ENCODE results near the gene MTMR3.

DNA sequence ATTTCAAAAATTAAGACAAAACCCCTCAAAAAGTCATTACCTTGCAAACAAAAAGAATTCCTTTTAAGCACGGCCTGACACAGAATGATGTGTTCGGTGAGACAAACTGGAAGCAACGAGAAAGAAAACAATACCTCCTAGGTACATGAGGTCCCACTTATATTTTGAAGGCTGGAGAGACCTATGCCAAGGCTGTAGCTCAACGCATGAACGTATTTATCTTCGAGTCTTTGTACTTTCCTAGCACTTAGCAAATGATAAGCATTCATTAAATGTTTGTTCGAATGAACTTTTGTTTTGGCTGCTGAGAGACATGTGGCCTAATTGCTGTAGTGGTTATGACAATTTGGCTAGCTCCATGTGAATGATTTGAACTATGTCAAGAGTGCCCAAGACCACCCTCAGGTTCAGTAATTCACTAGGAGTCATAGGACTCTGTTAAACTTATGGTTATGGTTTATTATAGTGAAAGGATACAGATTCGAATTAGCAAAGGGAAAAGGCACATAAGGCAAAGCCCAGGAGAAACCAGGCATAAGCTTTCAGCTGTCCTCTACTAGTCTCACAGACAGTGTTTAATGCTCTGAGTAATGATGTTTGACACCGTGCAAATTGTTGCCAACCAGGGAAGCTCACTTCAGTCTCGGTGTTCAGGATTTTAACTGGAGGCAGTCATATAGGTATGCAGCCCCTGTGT, 171.2 kb downstream of the MTMR3 start:
- TF ChIP-seq POLR2A (IDR thresholded peaks at IDR 0.05; ENCODE audit: low read depth) (no peak), POLR2AphosphoS5 (IDR thresholded peaks at IDR 0.05) (no peak)
- TF ChIP-seq, protein P1, sequence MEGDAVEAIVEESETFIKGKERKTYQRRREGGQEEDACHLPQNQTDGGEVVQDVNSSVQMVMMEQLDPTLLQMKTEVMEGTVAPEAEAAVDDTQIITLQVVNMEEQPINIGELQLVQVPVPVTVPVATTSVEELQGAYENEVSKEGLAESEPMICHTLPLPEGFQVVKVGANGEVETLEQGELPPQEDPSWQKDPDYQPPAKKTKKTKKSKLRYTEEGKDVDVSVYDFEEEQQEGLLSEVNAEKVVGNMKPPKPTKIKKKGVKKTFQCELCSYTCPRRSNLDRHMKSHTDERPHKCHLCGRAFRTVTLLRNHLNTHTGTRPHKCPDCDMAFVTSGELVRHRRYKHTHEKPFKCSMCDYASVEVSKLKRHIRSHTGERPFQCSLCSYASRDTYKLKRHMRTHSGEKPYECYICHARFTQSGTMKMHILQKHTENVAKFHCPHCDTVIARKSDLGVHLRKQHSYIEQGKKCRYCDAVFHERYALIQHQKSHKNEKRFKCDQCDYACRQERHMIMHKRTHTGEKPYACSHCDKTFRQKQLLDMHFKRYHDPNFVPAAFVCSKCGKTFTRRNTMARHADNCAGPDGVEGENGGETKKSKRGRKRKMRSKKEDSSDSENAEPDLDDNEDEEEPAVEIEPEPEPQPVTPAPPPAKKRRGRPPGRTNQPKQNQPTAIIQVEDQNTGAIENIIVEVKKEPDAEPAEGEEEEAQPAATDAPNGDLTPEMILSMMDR (IDR thresholded peaks at IDR 0.05) = no peak

All from esophagus muscularis mucosa (tissue), 3 donors.